ENCODE data around the gene ACAN. TPM values are rescaled to one million over a fixed set of nuclear protein-coding genes. Genes with fewer than 3 reads are reported as not detected.
A peak's percentile ranks its signal among the peaks of the same experiment; 100 is the strongest.

ACAN gene
- total RNA-seq, 3 donors from 2014 or later = not detected

DNA sequence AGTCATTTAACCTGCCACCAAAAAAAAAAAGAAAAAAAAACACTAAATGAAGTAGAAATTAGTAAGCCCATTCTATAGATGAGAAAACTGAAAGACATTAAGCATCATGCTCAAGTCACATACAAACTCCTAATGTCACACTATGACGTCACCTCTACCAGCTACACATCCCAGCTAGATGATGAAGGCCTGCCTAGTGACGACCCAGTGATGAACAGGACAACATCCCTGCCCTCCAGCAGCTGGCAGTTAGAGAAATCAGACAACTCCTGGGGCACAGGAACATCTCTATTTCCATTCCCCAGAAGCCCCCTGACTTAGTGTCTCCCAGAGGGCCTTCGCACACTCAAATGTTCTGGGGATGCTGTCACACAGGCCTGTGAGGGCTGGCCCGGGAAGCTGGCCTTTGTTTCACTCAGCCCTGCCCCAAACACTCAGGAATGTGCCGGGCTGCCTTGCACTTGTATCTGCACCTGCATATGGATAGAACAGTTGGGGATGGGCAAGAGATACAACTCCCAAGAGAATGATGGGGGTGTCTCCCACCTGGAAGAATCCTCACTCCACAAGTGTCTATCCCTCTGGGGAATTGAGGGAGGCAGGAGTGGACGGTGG lies 99.1 kb downstream of the ACAN start:
- Mint-ChIP-seq H3K27me3 (ENCODE audit: low read depth) (no peaks in the 10 kb centered on the region), H3K4me1 (ENCODE audit: low read depth) (peaks cover 44% of the 10 kb centered on the region), H3K36me3 (ENCODE audit: insufficient read depth) (peaks cover 7% of the 10 kb centered on the region), H3K4me3 (no peak overlapping the region), H3K9me3 (no peaks in the 10 kb centered on the region)
- ATAC-seq (no peak), DNase-seq (no peak)

DNA sequence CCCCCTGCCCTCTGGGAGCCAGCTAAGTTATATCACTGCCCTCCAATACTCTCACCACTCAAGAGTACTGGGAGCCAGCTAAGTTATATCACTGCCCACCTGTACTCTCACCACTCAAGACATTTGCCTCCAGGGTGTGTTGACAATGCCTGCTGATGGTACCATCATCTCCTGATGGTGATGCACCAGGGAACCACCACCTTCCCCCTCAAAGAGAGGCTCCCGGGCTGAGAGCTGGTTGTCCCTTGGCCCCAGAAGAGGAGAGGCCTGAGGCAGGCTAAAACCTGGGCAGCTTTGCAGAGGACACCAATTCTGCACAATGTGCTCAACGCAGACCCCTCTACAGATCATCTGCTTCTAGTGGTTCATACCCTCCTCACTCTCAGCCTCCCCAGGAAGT lies 99.6 kb downstream of the ACAN start:
- no peaks in the 10 kb centered on the region for H3K27me3 Mint-ChIP-seq (ENCODE audit: low read depth)
- ATAC-seq (no peak), DNase-seq (no peak)
- peaks cover 7% of the 10 kb centered on the region for H3K36me3 Mint-ChIP-seq (ENCODE audit: insufficient read depth)
- H3K4me3 Mint-ChIP-seq = no peak overlapping the region
- H3K9me3 Mint-ChIP-seq = no peaks in the 10 kb centered on the region
- H3K4me1 Mint-ChIP-seq (ENCODE audit: low read depth) = peaks cover 39% of the 10 kb centered on the region

DNA sequence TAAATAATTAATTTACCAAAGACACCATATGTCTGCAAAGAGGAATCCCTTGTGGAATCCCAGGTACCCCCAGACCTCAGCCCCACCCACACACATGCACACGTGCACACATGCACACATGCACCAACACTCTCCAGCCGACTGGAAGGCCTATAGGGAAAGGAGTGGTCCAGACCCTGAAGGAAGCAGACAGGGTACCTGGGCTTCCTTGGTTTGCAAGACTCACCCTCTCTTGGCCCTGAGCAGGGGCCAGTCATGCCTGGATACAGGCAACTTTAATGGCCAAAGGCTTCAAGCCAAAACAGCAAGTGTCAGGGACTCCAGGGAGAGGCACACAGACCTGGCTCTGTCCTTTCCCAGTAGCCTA lies 101.0 kb downstream of the ACAN start:
- ATAC-seq = peak; percentile 6 to 10
- Mint-ChIP-seq H3K36me3 (ENCODE audit: insufficient read depth) (peaks cover 7% of the 10 kb centered on the region), H3K9me3 (no peaks in the 10 kb centered on the region), H3K4me1 (ENCODE audit: low read depth) (peaks cover 38% of the 10 kb centered on the region), H3K27me3 (ENCODE audit: low read depth) (no peaks in the 10 kb centered on the region), H3K4me3 (no peak overlapping the region)
- no peak for DNase-seq

DNA sequence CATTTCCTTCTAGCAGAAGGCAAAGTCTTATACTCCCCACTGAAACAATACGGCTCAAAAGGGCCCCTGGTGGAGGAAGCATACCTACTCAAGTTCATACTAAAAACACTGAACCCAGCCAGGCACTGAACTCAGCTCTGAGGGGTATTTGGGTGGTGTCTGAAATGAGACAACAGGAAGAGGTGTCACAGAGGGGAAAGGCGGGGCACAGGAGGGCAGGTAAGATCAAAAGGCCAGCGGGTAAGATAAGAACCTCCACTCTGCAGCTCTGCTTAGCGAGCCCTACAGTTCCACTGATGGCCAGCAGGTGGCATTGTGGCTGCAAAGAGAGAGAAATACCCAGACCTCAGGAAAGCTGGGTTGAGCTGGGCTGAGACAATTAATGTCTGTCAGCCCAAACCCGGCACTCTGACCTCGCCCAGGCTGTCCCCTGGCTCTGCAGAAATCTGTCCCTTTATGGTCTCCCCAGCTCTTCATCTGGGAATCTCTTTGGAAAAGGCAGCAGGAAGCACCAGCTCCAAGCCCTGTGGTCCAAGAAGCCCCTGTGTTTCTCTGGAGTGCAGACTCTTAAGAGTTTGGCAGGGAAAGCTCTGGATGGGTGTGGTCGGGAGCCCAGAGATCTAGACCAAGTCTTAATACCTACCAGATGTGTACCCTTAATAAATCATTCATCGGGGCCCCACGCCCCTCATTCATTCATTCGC lies 101.5 kb downstream of the ACAN start:
- Mint-ChIP-seq H3K27me3 (ENCODE audit: low read depth) (no peaks in the 10 kb centered on the region), H3K36me3 (ENCODE audit: insufficient read depth) (peaks cover 10% of the 10 kb centered on the region), H3K9me3 (no peaks in the 10 kb centered on the region), H3K4me3 (no peak overlapping the region), H3K4me1 (ENCODE audit: low read depth) (peaks cover 38% of the 10 kb centered on the region)
- ATAC-seq (peak; percentile 93 to 97), DNase-seq (peak; percentile 95)

DNA sequence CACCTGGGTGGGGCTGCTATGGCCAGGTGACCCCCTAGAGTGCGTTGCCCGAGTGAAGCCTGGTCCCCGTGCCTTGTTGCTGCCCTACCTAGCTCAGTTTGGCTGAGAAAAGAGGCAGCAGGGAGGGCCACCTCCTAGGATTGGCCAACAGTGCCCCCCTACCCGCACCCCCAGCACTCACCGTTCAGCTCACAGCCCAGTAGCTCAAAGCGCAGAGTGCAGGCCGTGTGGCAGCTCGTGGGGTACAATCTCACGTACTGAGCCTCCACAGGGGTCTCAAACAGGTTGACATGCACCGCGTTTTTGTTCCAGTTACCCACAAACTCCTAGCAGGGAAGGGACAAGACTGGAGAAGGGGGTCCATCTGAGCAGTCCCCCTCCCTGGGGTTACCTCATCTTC lies 102.3 kb downstream of the ACAN start:
- no peaks in the 10 kb centered on the region for H3K9me3 Mint-ChIP-seq
- H3K4me1 Mint-ChIP-seq (ENCODE audit: low read depth) = peaks cover 42% of the 10 kb centered on the region

DNA sequence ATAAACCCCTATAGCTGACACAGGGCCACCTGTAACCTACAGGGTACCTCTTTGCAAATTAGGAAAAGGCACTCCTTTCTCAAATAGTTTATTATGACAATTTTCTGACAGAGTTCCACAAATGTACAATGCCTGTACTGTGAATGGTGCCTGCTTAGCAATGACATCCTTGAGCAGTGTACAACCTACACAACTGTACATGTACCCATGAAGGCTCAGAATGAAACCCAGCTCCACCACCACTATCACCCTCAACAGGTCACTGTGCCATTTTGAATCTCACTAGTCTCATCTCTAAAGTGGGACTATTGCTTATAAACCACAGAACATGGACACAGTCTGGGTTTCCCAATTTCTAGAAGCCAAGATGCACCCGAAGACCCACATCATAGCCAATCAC lies 102.9 kb downstream of the ACAN start:
- no peak for DNase-seq
- peaks cover 46% of the 10 kb centered on the region for H3K4me1 Mint-ChIP-seq (ENCODE audit: low read depth)
- no peak overlapping the region for H3K4me3 Mint-ChIP-seq
- no peaks in the 10 kb centered on the region for H3K27me3 Mint-ChIP-seq (ENCODE audit: low read depth)
- H3K9me3 Mint-ChIP-seq = no peaks in the 10 kb centered on the region
- no peak for ATAC-seq
- peaks cover 9% of the 10 kb centered on the region for H3K36me3 Mint-ChIP-seq (ENCODE audit: insufficient read depth)

More for the DNA sequence above, 102.3 kb downstream of the ACAN start:
- Mint-ChIP-seq H3K36me3 (ENCODE audit: insufficient read depth) (peaks cover 11% of the 10 kb centered on the region), H3K4me3 (no peak overlapping the region), H3K27me3 (ENCODE audit: low read depth) (no peaks in the 10 kb centered on the region)
- ATAC-seq (no peak), DNase-seq (no peak)

DNA sequence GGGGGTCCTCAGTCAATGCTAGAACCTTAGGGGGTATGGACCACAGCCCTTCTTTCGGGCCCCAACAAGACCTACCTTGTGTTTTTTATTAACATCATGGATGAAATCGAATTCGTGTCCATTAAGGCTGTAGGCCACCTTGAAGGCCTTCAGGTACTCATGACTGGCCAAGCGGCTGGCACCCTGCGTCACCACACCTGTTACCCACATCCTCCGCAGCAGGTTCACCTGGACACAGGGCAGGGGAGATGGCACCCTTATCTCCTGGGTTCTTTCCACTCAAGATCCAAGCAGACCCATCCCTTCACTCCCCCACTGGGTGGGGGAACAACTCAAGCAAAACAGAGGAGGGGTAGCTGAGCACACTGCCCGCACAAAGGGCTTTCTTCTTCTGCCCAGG lies 103.3 kb downstream of the ACAN start:
- ATAC-seq (no peak), DNase-seq (no peak)
- peaks cover 46% of the 10 kb centered on the region for H3K4me1 Mint-ChIP-seq (ENCODE audit: low read depth)
- H3K27me3 Mint-ChIP-seq (ENCODE audit: low read depth) = no peaks in the 10 kb centered on the region
- peaks cover 9% of the 10 kb centered on the region for H3K36me3 Mint-ChIP-seq (ENCODE audit: insufficient read depth)
- no peaks in the 10 kb centered on the region for H3K9me3 Mint-ChIP-seq
- H3K4me3 Mint-ChIP-seq = no peak overlapping the region

DNA sequence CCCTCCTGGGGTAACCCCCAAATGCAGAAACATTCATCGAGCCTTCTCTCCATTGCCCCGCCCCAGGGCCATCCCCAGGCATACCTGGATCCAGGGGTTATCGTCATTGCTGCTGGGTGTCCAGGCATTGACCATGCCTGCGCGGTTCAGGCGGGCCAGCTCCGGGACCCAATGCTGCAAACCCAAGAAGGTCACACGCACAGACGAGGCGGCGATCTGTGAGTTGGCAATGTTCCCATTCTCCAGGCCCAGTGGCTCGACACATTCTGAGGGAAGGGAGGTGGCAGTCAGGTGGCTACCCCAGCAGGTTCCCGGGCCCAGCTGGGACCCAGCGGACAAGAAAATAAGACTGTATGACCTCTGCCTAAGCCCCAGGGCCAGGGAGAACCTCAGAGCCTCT lies 103.9 kb downstream of the ACAN start:
- Mint-ChIP-seq H3K4me3 (no peak overlapping the region), H3K4me1 (ENCODE audit: low read depth) (peaks cover 49% of the 10 kb centered on the region), H3K36me3 (ENCODE audit: insufficient read depth) (peaks cover 7% of the 10 kb centered on the region), H3K27me3 (ENCODE audit: low read depth) (no peaks in the 10 kb centered on the region), H3K9me3 (no peaks in the 10 kb centered on the region)
- ATAC-seq (no peak), DNase-seq (no peak)

DNA sequence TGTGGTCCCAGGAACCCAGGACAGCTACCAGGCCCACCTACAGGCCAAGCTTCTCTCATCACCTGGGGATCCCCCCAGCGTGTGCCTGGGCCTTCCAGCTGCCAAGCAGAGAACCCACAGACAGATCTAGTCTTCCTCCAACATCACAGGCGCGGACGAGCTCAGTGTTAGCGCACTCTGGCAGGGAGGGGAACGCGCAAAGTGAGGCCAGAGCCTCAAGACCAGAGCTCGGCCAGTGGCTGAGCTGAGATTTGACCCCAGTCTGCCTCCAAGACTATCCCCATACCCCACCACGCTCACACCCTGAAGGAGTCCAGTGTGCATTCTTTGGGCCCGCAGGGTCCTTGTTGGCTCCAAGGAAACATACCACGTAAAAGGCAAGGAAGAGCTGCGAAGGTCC lies 104.9 kb downstream of the ACAN start:
- H3K36me3 Mint-ChIP-seq (ENCODE audit: insufficient read depth) = peaks cover 7% of the 10 kb centered on the region
- no peaks in the 10 kb centered on the region for H3K27me3 Mint-ChIP-seq (ENCODE audit: low read depth)
- DNase-seq = no peak
- H3K4me1 Mint-ChIP-seq (ENCODE audit: low read depth) = peaks cover 45% of the 10 kb centered on the region
- ATAC-seq = no peak
- H3K4me3 Mint-ChIP-seq = no peak overlapping the region
- H3K9me3 Mint-ChIP-seq = no peaks in the 10 kb centered on the region

DNA sequence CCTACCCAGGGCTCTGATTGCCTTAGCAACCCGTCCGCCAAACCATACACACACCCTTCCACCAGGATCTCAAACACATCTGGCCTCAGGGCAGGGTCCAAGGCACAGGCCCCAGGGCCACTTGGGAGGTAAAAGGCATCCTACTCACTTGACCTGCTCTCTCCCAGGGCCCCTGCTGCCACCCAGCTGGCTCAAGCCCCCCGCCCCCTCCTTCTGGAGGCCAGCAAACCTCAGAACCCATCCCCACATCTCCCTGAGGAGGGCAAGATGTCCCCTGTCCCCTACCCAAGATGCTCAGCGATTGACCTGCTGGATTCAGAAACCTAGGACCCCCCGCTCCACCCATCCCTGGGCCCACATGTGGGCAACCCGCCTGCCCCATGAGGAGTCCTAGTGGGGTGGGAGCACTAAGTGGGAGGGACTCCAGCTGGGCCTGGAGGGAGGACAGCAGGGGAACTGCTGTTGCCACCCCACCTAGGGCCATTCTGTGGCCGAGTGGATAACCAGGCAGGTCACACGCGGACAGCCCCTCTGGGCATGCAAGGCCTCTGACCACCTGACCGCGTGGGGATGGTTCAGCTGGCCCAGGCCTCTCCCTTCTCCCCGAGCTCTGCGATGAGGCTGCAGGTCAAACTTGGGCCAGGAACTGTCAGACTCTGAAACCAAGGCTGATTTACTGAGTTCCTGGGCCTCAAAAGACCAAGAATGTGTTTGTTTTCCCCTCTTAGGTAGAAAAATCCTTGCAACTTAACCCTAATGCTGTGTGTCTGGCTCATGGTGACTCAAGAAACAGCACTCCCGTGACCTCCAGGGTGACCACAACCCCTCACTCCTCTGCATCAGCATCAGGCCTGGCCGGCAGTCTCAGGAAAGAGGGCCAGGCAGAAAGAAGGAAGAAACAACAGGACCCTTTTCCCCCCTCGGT lies 105.7 kb downstream of the ACAN start:
- ATAC-seq (no peak), DNase-seq (no peak)
- Mint-ChIP-seq H3K4me1 (ENCODE audit: low read depth) (peaks cover 40% of the 10 kb centered on the region), H3K36me3 (ENCODE audit: insufficient read depth) (peaks cover 7% of the 10 kb centered on the region), H3K9me3 (no peaks in the 10 kb centered on the region), H3K4me3 (no peak overlapping the region), H3K27me3 (ENCODE audit: low read depth) (no peaks in the 10 kb centered on the region)

DNA sequence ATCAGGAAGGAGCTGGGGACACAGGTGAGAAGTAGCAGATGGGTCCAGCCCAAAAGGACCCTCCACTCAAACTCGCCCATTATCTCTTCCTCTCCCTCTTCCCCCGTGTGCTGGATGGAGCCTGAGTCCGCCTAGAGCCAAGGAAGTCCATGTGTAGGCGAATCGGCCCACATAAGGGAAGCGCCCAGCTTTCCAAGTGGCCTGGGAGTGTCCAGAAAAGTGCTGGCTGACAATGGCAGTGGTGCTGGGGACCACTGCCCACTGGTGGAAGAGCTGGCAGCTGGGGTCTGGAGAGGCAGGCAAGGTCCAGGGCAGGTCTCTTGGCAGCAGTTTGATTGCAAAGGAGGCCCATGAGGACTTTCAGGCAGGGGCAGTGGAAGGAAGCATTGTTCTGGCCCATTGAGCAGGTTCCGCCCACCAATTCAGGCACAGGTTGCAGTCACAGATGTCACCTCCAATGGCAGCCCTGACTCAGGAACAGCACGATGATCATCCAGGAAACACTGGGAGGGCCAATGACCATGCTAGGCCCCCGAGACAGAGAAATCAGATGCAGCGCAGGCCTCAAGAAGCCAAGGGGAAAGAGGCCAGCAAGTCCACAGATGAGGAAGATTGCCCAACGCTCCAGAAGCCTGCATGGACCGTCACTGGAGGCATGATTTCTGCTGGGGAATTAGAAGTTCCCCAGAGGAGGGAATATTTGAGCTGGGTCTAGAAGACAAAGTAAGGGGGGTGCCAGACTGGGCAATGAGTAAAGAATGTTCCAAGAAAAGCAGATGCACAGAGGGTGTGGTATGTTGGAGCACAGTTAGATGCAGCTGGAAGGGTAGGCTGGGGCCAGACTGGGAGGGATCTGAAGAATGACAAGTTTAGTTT lies 107.0 kb downstream of the ACAN start:
- Mint-ChIP-seq H3K27me3 (ENCODE audit: low read depth) (no peaks in the 10 kb centered on the region), H3K4me1 (ENCODE audit: low read depth) (peaks cover 28% of the 10 kb centered on the region), H3K4me3 (peak overlapping the region; percentile 45), H3K36me3 (ENCODE audit: insufficient read depth) (peaks cover 7% of the 10 kb centered on the region), H3K9me3 (no peaks in the 10 kb centered on the region)
- DNase-seq = no peak
- no peak for ATAC-seq

DNA sequence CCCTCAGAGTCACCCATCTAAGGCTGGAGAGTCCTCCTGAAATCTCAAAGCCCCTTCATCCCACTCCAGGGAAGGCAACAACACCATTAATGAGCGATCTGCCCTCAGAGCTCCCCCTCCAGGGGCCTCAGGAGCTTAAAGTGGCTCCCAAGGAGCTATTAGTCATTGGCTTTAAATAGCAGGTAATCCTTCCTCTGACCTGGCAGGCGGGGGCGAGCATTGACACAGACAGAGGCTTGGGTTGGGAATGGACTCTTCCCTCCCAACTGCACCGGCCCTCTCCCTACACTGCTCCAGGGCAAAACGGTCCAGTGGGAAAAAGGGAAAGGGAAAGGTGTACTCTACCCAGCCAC lies 108.5 kb downstream of the ACAN start:
- DNase-seq (no peak), ATAC-seq (no peak)
- Mint-ChIP-seq H3K9me3 (no peaks in the 10 kb centered on the region), H3K27me3 (ENCODE audit: low read depth) (no peaks in the 10 kb centered on the region), H3K4me1 (ENCODE audit: low read depth) (peaks cover 22% of the 10 kb centered on the region), H3K4me3 (peak overlapping the region; percentile 85), H3K36me3 (ENCODE audit: insufficient read depth) (peaks cover 4% of the 10 kb centered on the region)

DNA sequence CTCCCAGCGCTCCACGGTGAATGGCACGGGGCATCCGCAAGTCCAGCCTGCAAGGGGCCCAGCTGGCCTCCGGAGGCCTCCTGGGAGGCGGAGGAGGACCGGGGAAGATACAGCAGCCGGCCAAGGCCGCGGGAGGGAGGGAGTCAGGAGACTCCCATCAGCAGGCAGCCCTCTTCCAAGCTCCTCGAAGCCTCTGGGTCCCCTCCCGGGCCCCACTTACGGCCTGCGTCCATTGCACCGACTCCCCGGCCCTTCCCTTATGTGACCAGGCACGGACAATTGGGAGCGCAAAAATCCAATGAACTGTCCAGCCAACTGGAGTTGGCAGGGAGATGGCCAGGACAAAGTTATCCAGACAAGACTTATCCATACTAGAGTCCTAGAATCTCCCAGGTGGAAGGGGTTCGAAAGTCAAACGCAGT lies 109.3 kb downstream of the ACAN start:
- peak overlapping the region; percentile 85 for H3K4me3 Mint-ChIP-seq
- peaks cover 22% of the 10 kb centered on the region for H3K4me1 Mint-ChIP-seq (ENCODE audit: low read depth)
- ATAC-seq (no peak), DNase-seq (no peak)
- H3K36me3 Mint-ChIP-seq (ENCODE audit: insufficient read depth) = peaks cover 4% of the 10 kb centered on the region
- H3K27me3 Mint-ChIP-seq (ENCODE audit: low read depth) = peaks cover 5% of the 10 kb centered on the region
- no peaks in the 10 kb centered on the region for H3K9me3 Mint-ChIP-seq
